Measurements from ENCODE around the gene PCCA. TPM values are rescaled to one million over a fixed set of nuclear protein-coding genes. Genes with fewer than 3 reads are reported as not detected.

PCCA gene
- total and polyA plus RNA-seq, 2 of the 13 experiments (the other 11 are each of a cell fraction or from before 2014, with no cell fraction given), result 15.0 to 32.2 TPM

GRCh38 chr13:100565286-100565685, 476.4 kb downstream of the PCCA start:
- peak overlapping the region; percentile 46 for H3K27ac ChIP-seq (ENCODE audit: extremely low read length, insufficient read depth, low read length)

More at GRCh38 chr13:100565286-100565685, 476.4 kb downstream of the PCCA start:
- H4K20me1 ChIP-seq (ENCODE audit: insufficient read depth, low read length), result no peaks in the 10 kb centered on the region
- no peaks in the 10 kb centered on the region for H3K79me2 ChIP-seq (ENCODE audit: insufficient read depth, low read length)
- no peaks in the 10 kb centered on the region for H3K9me3 ChIP-seq (ENCODE audit: low read length)
- ATAC-seq (peak; percentile 55), FAIRE-seq (peak; percentile 4), DNase-seq (ENCODE audit: low spot score) (peak; percentile 25)
- H3K36me3 ChIP-seq (replicated peaks in 1 of 2; ENCODE audit: control insufficient read depth in 1 of 2, insufficient read depth in 2 of 2, low read length in 2 of 2), result no peaks in the 10 kb centered on the region
- WGBS (ENCODE audit: low lambda C conversion rate), result 13% methylated on average over 8 of the region's 8 CpGs
- H3K27me3 ChIP-seq (ENCODE audit: control insufficient read depth in 1 of 2, insufficient read depth in 2 of 2, low read length in 2 of 2), result no peaks in the 10 kb centered on the region
- BruUV-seq (replicated peaks), result no TSS peak
- H2AFZ ChIP-seq (ENCODE audit: low read length), result peak overlapping the region; percentile 2
- ChIA-PET POLR2A (no interaction called here), CTCF (ENCODE audit: low intra/inter-chr PET ratio, low total read pairs) (no interaction called here)
- in situ Hi-C loops (cut with HindIII; ENCODE audit: extremely low pct_ligation_motif_present, low pct_unique_long_range_greater_than_20kb) (no loop called here), intact Hi-C loops (cut with micrococcal nuclease; ENCODE audit: unreplicated experiment) (no loop called here)
- H3K4me2 ChIP-seq (ENCODE audit: low read depth, low read length), result peak overlapping the region; percentile 76
- peaks cover 86% of the 10 kb centered on the region for H3K4me1 ChIP-seq (ENCODE audit: insufficient read depth, low read length)
- H3K9ac ChIP-seq (ENCODE audit: insufficient read depth, low read depth, low read length), result no peak overlapping the region
- TF ChIP-seq BRD4 (CRISPR knock-in tag; IDR thresholded peaks at IDR 0.05) (no peak), STAG1 (CRISPR knock-in tag; IDR thresholded peaks at IDR 0.05) (peak; percentile 62), SMC3 (IDR thresholded peaks at IDR 0.05; ENCODE audit: low read length) (0 out of 2 replicates have a peak, but pooled peaks have one; percentile 15), SAP130 (CRISPR knock-in tag; IDR thresholded peaks at IDR 0.05; ENCODE audit: low read depth) (0 out of 2 replicates have a peak, but pooled peaks have one; percentile 15), CTCF (CRISPR knock-in tag; IDR thresholded peaks at IDR 0.05) (peak; percentile 52), GATA4 (IDR thresholded peaks at IDR 0.05; ENCODE audit: borderline replicate concordance, low read depth) (no peak), CEBPB (IDR thresholded peaks at IDR 0.05; ENCODE audit: borderline replicate concordance, low read depth, low read length) (peak; percentile 73), GATAD2A (CRISPR knock-in tag; IDR thresholded peaks at IDR 0.05) (0 out of 2 replicates have a peak, but pooled peaks have one; percentile 3)
- H3K4me3 ChIP-seq (replicated peaks in 1 of 3; ENCODE audit: insufficient read depth in 1 of 3, low read depth in 2 of 3, low read length in 3 of 3), result peak overlapping the region in 2 of 3 experiments; percentile 23 to 49; a peak in 3 of 6 replicates
